Heart left ventricle (tissue), 13 donors: ENCODE data around the gene NTRK3.

Source experiments
- CTCF ChIP-seq, 12 donors: fragments of 200-600 bp; sonication (generic) in 4 of 12; IDR thresholded peaks; one replicate each; pipeline versions ENCODE4 v1.5.0 to v1.8.0; 2018 to 2022; ENCODE audit warnings: antibody characterized with exemption in 12 of 12, mild to moderate bottlenecking in 5 of 12
- POLR2A ChIP-seq, 2 donors: fragments of 450-650 bp; IDR thresholded peaks; one replicate each; pipeline ENCODE4 v1.6.1; 2017; ENCODE audit warnings: antibody characterized with exemption in 2 of 2, mild to moderate bottlenecking in 2 of 2, moderate library complexity in 2 of 2
- donor health status: ischemic (EF 13 %, LVEDD 7.1; RV severe dilation, severe dysfunction).
- donor health status: DM: no; HTN: yes; CAD: no.
- donor health status: DM: no; HTN: no; CAD: no.
- donor health status: ischemic (EF 25% LVEDD 6.9; RV normal size, moderate dysfunction).
- donor health status: ischemic (EF 25% LVEDD 5.7; RV mildly dilated, moderate dysfunction).
- donor health status: ischemic (EF 35%, LVEDD 5.7; RV mildly dilated, moderate dysfunction).
- donor health status: nonischemic (EF 11% LVEDD 7.7; RV severe dilation, severe dysfunction).
- donor health status: DM: yes; HTN: yes; CAD: no.
- donor health status: PGD.
- donor health status: ischemic (EF 29% LVEDD 5.4; RV normal size, mild dysfunction).
- donor health status: nonischemic (EF 23%, LVEDD 6.1; RV moderate dilation, normal function).

- no peak for TF ChIP-seq POLR2A (IDR thresholded peaks at IDR 0.05)
- no peak for TF ChIP-seq CTCF (IDR thresholded peaks at IDR 0.05)
Measured at GRCh38 chr15:88090481-88091011, 166.0 kb downstream of the NTRK3 start.
